Ishikawa (cell line): ENCODE results near the gene FGF2.

ENCODE experiments used
- CEBPB ChIP-seq: IDR thresholded peaks from 2 replicates; pipeline ENCODE4 v1.6.1; 2012
- CREB1 ChIP-seq: IDR thresholded peaks from 2 replicates; pipeline ENCODE4 v1.6.1; 2012; ENCODE audit warnings: low read depth
- EGR1 ChIP-seq: IDR thresholded peaks from 2 replicates; pipeline ENCODE4 v1.6.1; 2012
- EP300 ChIP-seq: IDR thresholded peaks from 2 replicates; pipeline ENCODE4 v1.6.1; 2012; ENCODE audit warnings: borderline replicate concordance
- FOXM1 ChIP-seq: IDR thresholded peaks from 2 replicates; pipeline ENCODE4 v1.6.1; 2012; ENCODE audit warnings: low read depth, borderline replicate concordance
- NFIC ChIP-seq: IDR thresholded peaks from 2 replicates; pipeline ENCODE4 v1.6.1; 2012
- RAD21 ChIP-seq: IDR thresholded peaks from 2 replicates; pipeline ENCODE4 v1.6.1; 2012; ENCODE audit warnings: low read depth
- TAF1 ChIP-seq: IDR thresholded peaks from 2 replicates; pipeline ENCODE4 v1.6.1; 2012; ENCODE audit warnings: low read depth, mild to moderate bottlenecking
- TCF12 ChIP-seq: IDR thresholded peaks from 2 replicates; pipeline ENCODE4 v1.6.1; 2012; ENCODE audit warnings: low read depth
- TEAD4 ChIP-seq: IDR thresholded peaks from 2 replicates; pipeline ENCODE4 v1.6.1; 2012
- YY1 ChIP-seq: IDR thresholded peaks from 2 replicates; pipeline ENCODE4 v1.6.1; 2012; ENCODE audit warnings: low read depth
- ZBTB7A ChIP-seq: IDR thresholded peaks from 2 replicates; pipeline ENCODE4 v1.6.1; 2012; ENCODE audit warnings: low read depth
- TF ChIP-seq, protein P1 (sequence below): IDR thresholded peaks from 2 replicates; pipeline ENCODE4 v1.6.1; 2012
- TF ChIP-seq, protein P2 (sequence below): IDR thresholded peaks from 2 replicates; pipeline ENCODE4 v1.6.1; 2012
- TF ChIP-seq, protein P3 (sequence below): IDR thresholded peaks from 2 replicates; pipeline ENCODE4 v1.6.1; 2012; ENCODE audit warnings: low read depth, mild to moderate bottlenecking

FGF2 gene

DNA sequence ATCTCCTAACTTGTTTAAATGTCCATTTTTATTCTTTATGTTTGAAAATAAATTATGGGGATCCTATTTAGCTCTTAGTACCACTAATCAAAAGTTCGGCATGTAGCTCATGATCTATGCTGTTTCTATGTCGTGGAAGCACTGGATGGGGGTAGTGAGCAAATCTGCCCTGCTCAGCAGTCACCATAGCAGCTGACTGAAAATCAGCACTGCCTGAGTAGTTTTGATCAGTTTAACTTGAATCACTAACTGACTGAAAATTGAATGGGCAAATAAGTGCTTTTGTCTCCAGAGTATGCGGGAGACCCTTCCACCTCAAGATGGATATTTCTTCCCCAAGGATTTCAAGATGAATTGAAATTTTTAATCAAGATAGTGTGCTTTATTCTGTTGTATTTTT, 68.2 kb downstream of the FGF2 start:
- TF ChIP-seq ZBTB7A (no peak), TCF12 (no peak), CEBPB (no peak), NFIC (no peak), FOXM1 (no peak), CREB1 (no peak), TAF1 (no peak), EGR1 (no peak), YY1 (no peak), TEAD4 (no peak), RAD21 (no peak), EP300 (no peak)
- TF ChIP-seq, protein P1, sequence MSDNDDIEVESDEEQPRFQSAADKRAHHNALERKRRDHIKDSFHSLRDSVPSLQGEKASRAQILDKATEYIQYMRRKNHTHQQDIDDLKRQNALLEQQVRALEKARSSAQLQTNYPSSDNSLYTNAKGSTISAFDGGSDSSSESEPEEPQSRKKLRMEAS = no peak
- TF ChIP-seq, protein P2, sequence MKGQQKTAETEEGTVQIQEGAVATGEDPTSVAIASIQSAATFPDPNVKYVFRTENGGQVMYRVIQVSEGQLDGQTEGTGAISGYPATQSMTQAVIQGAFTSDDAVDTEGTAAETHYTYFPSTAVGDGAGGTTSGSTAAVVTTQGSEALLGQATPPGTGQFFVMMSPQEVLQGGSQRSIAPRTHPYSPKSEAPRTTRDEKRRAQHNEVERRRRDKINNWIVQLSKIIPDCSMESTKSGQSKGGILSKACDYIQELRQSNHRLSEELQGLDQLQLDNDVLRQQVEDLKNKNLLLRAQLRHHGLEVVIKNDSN = no peak
- TF ChIP-seq, protein P3, sequence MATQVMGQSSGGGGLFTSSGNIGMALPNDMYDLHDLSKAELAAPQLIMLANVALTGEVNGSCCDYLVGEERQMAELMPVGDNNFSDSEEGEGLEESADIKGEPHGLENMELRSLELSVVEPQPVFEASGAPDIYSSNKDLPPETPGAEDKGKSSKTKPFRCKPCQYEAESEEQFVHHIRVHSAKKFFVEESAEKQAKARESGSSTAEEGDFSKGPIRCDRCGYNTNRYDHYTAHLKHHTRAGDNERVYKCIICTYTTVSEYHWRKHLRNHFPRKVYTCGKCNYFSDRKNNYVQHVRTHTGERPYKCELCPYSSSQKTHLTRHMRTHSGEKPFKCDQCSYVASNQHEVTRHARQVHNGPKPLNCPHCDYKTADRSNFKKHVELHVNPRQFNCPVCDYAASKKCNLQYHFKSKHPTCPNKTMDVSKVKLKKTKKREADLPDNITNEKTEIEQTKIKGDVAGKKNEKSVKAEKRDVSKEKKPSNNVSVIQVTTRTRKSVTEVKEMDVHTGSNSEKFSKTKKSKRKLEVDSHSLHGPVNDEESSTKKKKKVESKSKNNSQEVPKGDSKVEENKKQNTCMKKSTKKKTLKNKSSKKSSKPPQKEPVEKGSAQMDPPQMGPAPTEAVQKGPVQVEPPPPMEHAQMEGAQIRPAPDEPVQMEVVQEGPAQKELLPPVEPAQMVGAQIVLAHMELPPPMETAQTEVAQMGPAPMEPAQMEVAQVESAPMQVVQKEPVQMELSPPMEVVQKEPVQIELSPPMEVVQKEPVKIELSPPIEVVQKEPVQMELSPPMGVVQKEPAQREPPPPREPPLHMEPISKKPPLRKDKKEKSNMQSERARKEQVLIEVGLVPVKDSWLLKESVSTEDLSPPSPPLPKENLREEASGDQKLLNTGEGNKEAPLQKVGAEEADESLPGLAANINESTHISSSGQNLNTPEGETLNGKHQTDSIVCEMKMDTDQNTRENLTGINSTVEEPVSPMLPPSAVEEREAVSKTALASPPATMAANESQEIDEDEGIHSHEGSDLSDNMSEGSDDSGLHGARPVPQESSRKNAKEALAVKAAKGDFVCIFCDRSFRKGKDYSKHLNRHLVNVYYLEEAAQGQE = no peak

DNA sequence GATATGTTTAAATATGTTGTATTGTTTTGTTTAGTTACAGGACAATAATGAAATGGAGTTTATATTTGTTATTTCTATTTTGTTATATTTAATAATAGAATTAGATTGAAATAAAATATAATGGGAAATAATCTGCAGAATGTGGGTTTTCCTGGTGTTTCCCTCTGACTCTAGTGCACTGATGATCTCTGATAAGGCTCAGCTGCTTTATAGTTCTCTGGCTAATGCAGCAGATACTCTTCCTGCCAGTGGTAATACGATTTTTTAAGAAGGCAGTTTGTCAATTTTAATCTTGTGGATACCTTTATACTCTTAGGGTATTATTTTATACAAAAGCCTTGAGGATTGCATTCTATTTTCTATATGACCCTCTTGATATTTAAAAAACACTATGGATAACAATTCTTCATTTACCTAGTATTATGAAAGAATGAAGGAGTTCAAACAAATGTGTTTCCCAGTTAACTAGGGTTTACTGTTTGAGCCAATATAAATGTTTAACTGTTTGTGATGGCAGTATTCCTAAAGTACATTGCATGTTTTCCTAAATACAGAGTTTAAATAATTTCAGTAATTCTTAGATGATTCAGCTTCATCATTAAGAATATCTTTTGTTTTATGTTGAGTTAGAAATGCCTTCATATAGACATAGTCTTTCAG, 68.8 kb downstream of the FGF2 start:
- TF ChIP-seq NFIC = no peak
- TF ChIP-seq, protein P3 = no peak
- no peak for TF ChIP-seq FOXM1
- no peak for TF ChIP-seq ZBTB7A
- TF ChIP-seq YY1 = no peak
- no peak for TF ChIP-seq RAD21
- TF ChIP-seq TAF1 = no peak
- TF ChIP-seq, protein P1 = no peak
- TF ChIP-seq CEBPB = no peak

DNA sequence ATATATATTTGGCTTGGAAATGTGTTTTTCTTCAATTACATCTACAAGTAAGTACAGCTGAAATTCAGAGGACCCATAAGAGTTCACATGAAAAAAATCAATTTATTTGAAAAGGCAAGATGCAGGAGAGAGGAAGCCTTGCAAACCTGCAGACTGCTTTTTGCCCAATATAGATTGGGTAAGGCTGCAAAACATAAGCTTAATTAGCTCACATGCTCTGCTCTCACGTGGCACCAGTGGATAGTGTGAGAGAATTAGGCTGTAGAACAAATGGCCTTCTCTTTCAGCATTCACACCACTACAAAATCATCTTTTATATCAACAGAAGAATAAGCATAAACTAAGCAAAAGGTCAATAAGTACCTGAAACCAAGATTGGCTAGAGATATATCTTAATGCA, 69.6 kb downstream of the FGF2 start:
- TF ChIP-seq NFIC (no peak), RAD21 (no peak), TAF1 (no peak), CEBPB (no peak), TEAD4 (no peak), FOXM1 (no peak), TCF12 (no peak), CREB1 (no peak), EP300 (no peak), EGR1 (no peak), ZBTB7A (no peak), YY1 (no peak)
- TF ChIP-seq, protein P1 = no peak
- TF ChIP-seq, protein P3 = no peak
- TF ChIP-seq, protein P2 = no peak
